Limb (tissue), 2 donors: ENCODE data around the gene SLC38A7.
"Not testable (repeated sequence)": the region's sequence is repeated elsewhere in the genome, so short reads cannot be mapped to it uniquely, and the experiment has no call there.

Experiments
- DNase-seq, 2 donors: peaks; one replicate each; pipeline ENCODE4 v3.0.0-alpha.2; 2016; ENCODE audit errors: extremely low spot score in 2 of 2

SLC38A7 gene

GRCh38 chr16:58684354-58685083 is at the start of gene SLC38A7:
TSS of gene SLC38A7 (minus strand) at chr16:58684770. CDS start at chr16:58680126, 4,644 bp downstream.
- DNase-seq = peak; percentile 74 to 89

- peak; percentile 74 to 92 for DNase-seq
These were observed 49.3 kb upstream of the SLC38A7 start, which contains the start of gene GOT2 for GRCh38 chr16:58733671-58734458. TSS of gene GOT2 (minus strand) at chr16:58734316. CDS start at chr16:58734228, 88 bp downstream.

GRCh38 chr16:58733248-58733670 is 48.7 kb upstream of the SLC38A7 start:
- no peak for DNase-seq

- peak in 1 of 2 donors; percentile 43 for DNase-seq
These were observed 48.1 kb upstream of the SLC38A7 start for GRCh38 chr16:58732545-58733247.

- DNase-seq = no peak
These were observed 46.3 kb upstream of the SLC38A7 start for GRCh38 chr16:58730724-58731370.

GRCh38 chr16:58727796-58728568 is 43.4 kb upstream of the SLC38A7 start:
- DNase-seq = no peak

- no peak for DNase-seq
These were observed 42.6 kb upstream of the SLC38A7 start for GRCh38 chr16:58727028-58727781.

GRCh38 chr16:58723109-58723508 is 38.5 kb upstream of the SLC38A7 start:
- no peak for DNase-seq

GRCh38 chr16:58717994-58718393 is 33.4 kb upstream of the SLC38A7 start:
- DNase-seq = no peak

- no peak for DNase-seq
These were observed 31.9 kb upstream of the SLC38A7 start for GRCh38 chr16:58716468-58716867.

- no peak for DNase-seq
These were observed 29.2 kb upstream of the SLC38A7 start for GRCh38 chr16:58713742-58714141.

- no peak for DNase-seq
These were observed 24.8 kb upstream of the SLC38A7 start for GRCh38 chr16:58709333-58709732.

- DNase-seq = no peak
These were observed 14.6 kb upstream of the SLC38A7 start for GRCh38 chr16:58699151-58699550.

- no peak for DNase-seq
These were observed 10.8 kb upstream of the SLC38A7 start for GRCh38 chr16:58695368-58695767.

- DNase-seq = no peak
These were observed 7.9 kb upstream of the SLC38A7 start for GRCh38 chr16:58692450-58692849.

GRCh38 chr16:58686985-58687706 is 2.6 kb upstream of the SLC38A7 start:
- not testable (repeated sequence) for DNase-seq

GRCh38 chr16:58685084-58685449 is 497 bp upstream of the SLC38A7 start:
- DNase-seq = no peak

- no peak for DNase-seq
These were observed 593 bp downstream of the SLC38A7 start for GRCh38 chr16:58684001-58684353.

- DNase-seq = no peak
These were observed 4.8 kb downstream of the SLC38A7 start for GRCh38 chr16:58679763-58680162.
